ENCODE results near the gene STAC2.

DNA sequence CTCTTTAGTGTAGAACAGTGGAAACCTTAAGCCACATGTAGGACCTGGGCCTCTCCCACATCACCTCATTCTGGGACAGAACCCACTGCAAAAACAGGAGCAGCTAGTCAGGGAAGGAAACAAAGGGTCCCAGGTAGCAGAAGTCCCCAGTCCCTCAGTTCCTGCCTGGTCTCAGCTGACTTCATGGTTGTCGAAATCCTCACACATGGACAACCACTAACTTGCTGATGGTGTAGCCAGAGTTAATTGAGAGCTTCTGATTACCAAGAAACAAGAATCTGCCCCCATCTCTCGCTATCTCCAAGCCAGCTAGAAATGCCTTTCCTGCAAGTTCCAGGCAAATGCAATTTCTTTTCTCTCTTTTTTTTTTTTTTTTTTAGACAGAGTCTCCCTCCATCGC is 56.2 kb downstream of the STAC2 start:
- TF ChIP-seq, protein P1, sequence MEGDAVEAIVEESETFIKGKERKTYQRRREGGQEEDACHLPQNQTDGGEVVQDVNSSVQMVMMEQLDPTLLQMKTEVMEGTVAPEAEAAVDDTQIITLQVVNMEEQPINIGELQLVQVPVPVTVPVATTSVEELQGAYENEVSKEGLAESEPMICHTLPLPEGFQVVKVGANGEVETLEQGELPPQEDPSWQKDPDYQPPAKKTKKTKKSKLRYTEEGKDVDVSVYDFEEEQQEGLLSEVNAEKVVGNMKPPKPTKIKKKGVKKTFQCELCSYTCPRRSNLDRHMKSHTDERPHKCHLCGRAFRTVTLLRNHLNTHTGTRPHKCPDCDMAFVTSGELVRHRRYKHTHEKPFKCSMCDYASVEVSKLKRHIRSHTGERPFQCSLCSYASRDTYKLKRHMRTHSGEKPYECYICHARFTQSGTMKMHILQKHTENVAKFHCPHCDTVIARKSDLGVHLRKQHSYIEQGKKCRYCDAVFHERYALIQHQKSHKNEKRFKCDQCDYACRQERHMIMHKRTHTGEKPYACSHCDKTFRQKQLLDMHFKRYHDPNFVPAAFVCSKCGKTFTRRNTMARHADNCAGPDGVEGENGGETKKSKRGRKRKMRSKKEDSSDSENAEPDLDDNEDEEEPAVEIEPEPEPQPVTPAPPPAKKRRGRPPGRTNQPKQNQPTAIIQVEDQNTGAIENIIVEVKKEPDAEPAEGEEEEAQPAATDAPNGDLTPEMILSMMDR (IDR thresholded peaks at IDR 0.05): no peak
- no peak for TF ChIP-seq POLR2A (IDR thresholded peaks at IDR 0.05)

Measured in Peyer's patch (tissue), 4 donors.